ENCODE measurements around the gene DMWD.
"Not testable (repeated sequence)": the region's sequence is repeated elsewhere in the genome, so short reads cannot be mapped to it uniquely, and the experiment has no call there.

DMWD gene

GRCh38 chr19:45751483-45751882 lies 41.2 kb downstream of the DMWD start:
- not testable (repeated sequence) for DNase-seq (ENCODE audit: low read depth, low spot score)

- no peak for DNase-seq (ENCODE audit: low read depth, low spot score)
Measured at GRCh38 chr19:45747513-45747912, 45.1 kb downstream of the DMWD start.

- no peak for DNase-seq (ENCODE audit: low read depth, low spot score)
Measured at GRCh38 chr19:45746866-45747265, 45.8 kb downstream of the DMWD start.

- DNase-seq (ENCODE audit: low read depth, low spot score) = no peak
Measured at GRCh38 chr19:45745606-45746005, 47.0 kb downstream of the DMWD start.

GRCh38 chr19:45742969-45743368 lies 49.7 kb downstream of the DMWD start:
- no peak for DNase-seq (ENCODE audit: low read depth, low spot score)

- no peak for DNase-seq (ENCODE audit: low read depth, low spot score)
Measured at GRCh38 chr19:45739498-45740439, 52.9 kb downstream of the DMWD start.

- DNase-seq (ENCODE audit: low read depth, low spot score) = no peak
Measured at GRCh38 chr19:45733160-45733810, 59.4 kb downstream of the DMWD start, which contains the start of gene MEIOSIN. Gene MEIOSIN, plus strand, starts transcription at chr19:45733439. Its CDS starts 1,938 bp downstream, at chr19:45735377.
